Osteoblast (primary cell): Measurements from ENCODE around the gene TBC1D5. TPM values are rescaled to one million over a fixed set of nuclear protein-coding genes. Genes with fewer than 3 reads are reported as not detected.

Experiments used
- DNase-seq: peaks from one replicate; pipeline ENCODE4 v3.0.0; 2011; ENCODE audit warnings: low spot score, mixed read lengths; ENCODE audit not compliant: insufficient read length; ENCODE audit errors: missing footprints
- H2AFZ ChIP-seq: 2 replicates; pipeline ENCODE4 v1.6.0; 2011; ENCODE audit warnings: mild to moderate bottlenecking, low read length
- H3K27ac ChIP-seq: 2 replicates; pipeline ENCODE4 v1.5.1; 2011; ENCODE audit warnings: mild to moderate bottlenecking, low read depth, low read length, moderate library complexity
- H3K27me3 ChIP-seq: 2 replicates; pipeline ENCODE4 v1.6.0; 2012; ENCODE audit warnings: mild to moderate bottlenecking, control low read depth, inconsistent platforms, low read length, moderate library complexity; ENCODE audit not compliant: insufficient read depth
- H3K36me3 ChIP-seq: 2 replicates; pipeline ENCODE4 v1.5.1; 2011; ENCODE audit warnings: mild to moderate bottlenecking, low read length, control low read depth, moderate library complexity; ENCODE audit not compliant: insufficient read depth
- H3K4me1 ChIP-seq: 2 replicates; pipeline ENCODE4 v1.5.1; 2011; ENCODE audit warnings: mild to moderate bottlenecking, low read length, control low read depth, moderate library complexity; ENCODE audit not compliant: insufficient read depth
- H3K4me2 ChIP-seq: 2 replicates; pipeline ENCODE4 v1.6.0; 2011; ENCODE audit warnings: mild to moderate bottlenecking, low read length; ENCODE audit not compliant: insufficient read depth
- H3K4me3 ChIP-seq: fragments of 200-600 bp; sonication (generic); 3 replicates; pipeline ENCODE4 v1.5.1; 2012; ENCODE audit warnings: mild to moderate bottlenecking, low read length, inconsistent platforms; ENCODE audit not compliant: insufficient read depth
- H3K79me2 ChIP-seq: 2 replicates; pipeline ENCODE4 v1.6.0; 2012; ENCODE audit warnings: mild to moderate bottlenecking, low read length, control low read depth, inconsistent platforms; ENCODE audit not compliant: insufficient read depth
- H3K9me3 ChIP-seq: 2 replicates; pipeline ENCODE4 v1.5.1; 2011; ENCODE audit warnings: low read depth, low read length, control low read depth
- H4K20me1 ChIP-seq: 2 replicates; pipeline ENCODE4 v1.6.0; 2012; ENCODE audit warnings: mild to moderate bottlenecking, low read length, control low read depth; ENCODE audit not compliant: insufficient read depth
- CTCF ChIP-seq: IDR thresholded peaks from 2 replicates; pipeline ENCODE4 v1.5.1; 2011; ENCODE audit warnings: mild to moderate bottlenecking, low read depth, low read length, moderate library complexity; ENCODE audit errors: extremely low read depth
- total RNA-seq: library from RNA; depleted of rRNA; stranded (reverse); fragments of >200 nt; gene quantifications from 2 replicates; pipeline ENCODE4 v1.2.3, GENCODE V29; 2012

TBC1D5 gene
- total RNA-seq, 1 donor, result 117 TPM

GRCh38 chr3:17175187-17175807, 567.1 kb downstream of the TBC1D5 start:
- Histone ChIP-seq H3K4me3 (no peak overlapping the region), H3K36me3 (no peaks in the 10 kb centered on the region), H3K9me3 (no peaks in the 10 kb centered on the region), H3K79me2 (no peaks in the 10 kb centered on the region), H3K4me2 (peak overlapping the region; percentile 43), H4K20me1 (no peaks in the 10 kb centered on the region), H3K27me3 (no peaks in the 10 kb centered on the region), H2AFZ (no peak overlapping the region), H3K27ac (peak overlapping the region; percentile 52), H3K4me1 (peaks cover 25% of the 10 kb centered on the region)
- DNase-seq, result peak; percentile 65
- no peak for TF ChIP-seq CTCF

- TF ChIP-seq CTCF, result no peak
- no peak overlapping the region for H2AFZ ChIP-seq
- no peaks in the 10 kb centered on the region for H4K20me1 ChIP-seq
- H3K27me3 ChIP-seq, result no peaks in the 10 kb centered on the region
- H3K27ac ChIP-seq, result no peak overlapping the region
- DNase-seq, result no peak
- no peaks in the 10 kb centered on the region for H3K79me2 ChIP-seq
- peaks cover 14% of the 10 kb centered on the region for H3K36me3 ChIP-seq
- no peak overlapping the region for H3K4me2 ChIP-seq
- H3K9me3 ChIP-seq, result no peaks in the 10 kb centered on the region
- no peaks in the 10 kb centered on the region for H3K4me1 ChIP-seq
- H3K4me3 ChIP-seq, result no peak overlapping the region
These were observed 576.1 kb downstream of the TBC1D5 start for GRCh38 chr3:17166369-17166768.

- H3K4me1 ChIP-seq, result peaks cover 13% of the 10 kb centered on the region
- no peak overlapping the region for H3K4me2 ChIP-seq
- no peaks in the 10 kb centered on the region for H4K20me1 ChIP-seq
- H3K36me3 ChIP-seq, result peaks cover 17% of the 10 kb centered on the region
- no peak for DNase-seq
- no peak for TF ChIP-seq CTCF
- no peak overlapping the region for H3K4me3 ChIP-seq
- no peaks in the 10 kb centered on the region for H3K79me2 ChIP-seq
- no peak overlapping the region for H3K27ac ChIP-seq
- H2AFZ ChIP-seq, result no peak overlapping the region
- no peaks in the 10 kb centered on the region for H3K27me3 ChIP-seq
- no peaks in the 10 kb centered on the region for H3K9me3 ChIP-seq
These were observed 580.3 kb downstream of the TBC1D5 start for GRCh38 chr3:17162116-17162515.

GRCh38 chr3:17160597-17160996, 581.8 kb downstream of the TBC1D5 start:
- Histone ChIP-seq H3K27ac (no peak overlapping the region), H3K4me2 (no peak overlapping the region), H2AFZ (no peak overlapping the region), H4K20me1 (no peaks in the 10 kb centered on the region), H3K36me3 (peaks cover 11% of the 10 kb centered on the region), H3K4me1 (peaks cover 13% of the 10 kb centered on the region), H3K27me3 (no peaks in the 10 kb centered on the region), H3K4me3 (no peak overlapping the region), H3K79me2 (no peaks in the 10 kb centered on the region), H3K9me3 (no peaks in the 10 kb centered on the region)
- TF ChIP-seq CTCF, result no peak
- peak; percentile 53 for DNase-seq
